HG02973 (cell line): ENCODE data around the gene CAB39L.

Experiments
- ATAC-seq: cut with Tn5 transposase; IDR thresholded peaks from one replicate; pipeline ENCODE4 v1.9.1; 2021; ENCODE audit warnings: moderate library complexity; ENCODE audit not compliant: unreplicated experiment

The CAB39L gene

GRCh38 chr13:49400755-49401659 lies 42.9 kb downstream of the CAB39L start:
- peak; percentile 78 for ATAC-seq

- no peak for ATAC-seq
Observed at GRCh38 chr13:49399801-49400472, 43.9 kb downstream of the CAB39L start.

- ATAC-seq: no peak
Observed at GRCh38 chr13:49395878-49396380, 47.9 kb downstream of the CAB39L start.

GRCh38 chr13:49395451-49395865 lies 48.4 kb downstream of the CAB39L start:
- ATAC-seq: no peak

GRCh38 chr13:49388091-49388635 lies 55.7 kb downstream of the CAB39L start:
- no peak for ATAC-seq

- no peak for ATAC-seq
Observed at GRCh38 chr13:49386664-49387063, 57.2 kb downstream of the CAB39L start.

GRCh38 chr13:49376121-49376520 lies 67.7 kb downstream of the CAB39L start:
- ATAC-seq: no peak

- no peak for ATAC-seq
Observed at GRCh38 chr13:49374585-49375290, 69.1 kb downstream of the CAB39L start.

- ATAC-seq: no peak
Observed at GRCh38 chr13:49373716-49374115, 70.1 kb downstream of the CAB39L start.

GRCh38 chr13:49371943-49372613 lies 71.8 kb downstream of the CAB39L start:
- ATAC-seq: no peak

- no peak for ATAC-seq
Observed at GRCh38 chr13:49370371-49370770, 73.5 kb downstream of the CAB39L start.

- ATAC-seq: no peak
Observed at GRCh38 chr13:49369866-49370265, 74.0 kb downstream of the CAB39L start.

- no peak for ATAC-seq
Observed at GRCh38 chr13:49368688-49369087, 75.2 kb downstream of the CAB39L start.

- ATAC-seq: no peak
Observed at GRCh38 chr13:49367640-49368422, 76.0 kb downstream of the CAB39L start.

- ATAC-seq: no peak
Observed at GRCh38 chr13:49366841-49367240, 77.0 kb downstream of the CAB39L start.

GRCh38 chr13:49357694-49358093 lies 86.2 kb downstream of the CAB39L start:
- no peak for ATAC-seq

GRCh38 chr13:49356223-49356622 lies 87.6 kb downstream of the CAB39L start:
- no peak for ATAC-seq

- ATAC-seq: no peak
Observed at GRCh38 chr13:49354719-49355118, 89.1 kb downstream of the CAB39L start.

GRCh38 chr13:49353908-49354307 lies 90.0 kb downstream of the CAB39L start:
- ATAC-seq: no peak

GRCh38 chr13:49351871-49352270 lies 92.0 kb downstream of the CAB39L start:
- no peak for ATAC-seq
